Middle frontal gyrus (tissue), 1 donor: ENCODE data around the gene ADRM1.

ENCODE experiments used
- DNase-seq: peaks from one replicate; pipeline ENCODE4 v3.0.0-alpha.2; 2015; ENCODE audit warnings: low spot score; ENCODE audit errors: extremely low spot score

ADRM1 gene

DNA sequence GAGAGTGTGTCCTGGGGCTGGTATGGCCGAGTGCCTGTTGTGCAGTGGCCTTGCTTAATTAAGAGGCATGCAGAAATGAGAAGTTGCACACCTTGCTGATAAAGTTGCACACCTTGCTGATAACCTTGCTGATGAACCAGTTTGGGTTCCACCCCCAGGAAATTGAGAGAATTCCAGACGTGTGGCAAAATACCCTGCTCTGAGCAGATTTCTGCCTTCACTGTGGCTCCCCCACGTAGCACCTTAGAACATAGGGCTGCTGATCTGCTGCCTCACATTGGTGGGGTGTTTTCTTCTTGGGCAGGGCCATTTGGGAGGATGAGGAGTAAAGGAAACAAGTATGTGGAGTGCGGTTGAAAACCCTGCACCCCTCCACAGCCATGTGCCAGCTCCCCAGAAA is 22.5 kb upstream of the ADRM1 start:
- DNase-seq = no peak

DNA sequence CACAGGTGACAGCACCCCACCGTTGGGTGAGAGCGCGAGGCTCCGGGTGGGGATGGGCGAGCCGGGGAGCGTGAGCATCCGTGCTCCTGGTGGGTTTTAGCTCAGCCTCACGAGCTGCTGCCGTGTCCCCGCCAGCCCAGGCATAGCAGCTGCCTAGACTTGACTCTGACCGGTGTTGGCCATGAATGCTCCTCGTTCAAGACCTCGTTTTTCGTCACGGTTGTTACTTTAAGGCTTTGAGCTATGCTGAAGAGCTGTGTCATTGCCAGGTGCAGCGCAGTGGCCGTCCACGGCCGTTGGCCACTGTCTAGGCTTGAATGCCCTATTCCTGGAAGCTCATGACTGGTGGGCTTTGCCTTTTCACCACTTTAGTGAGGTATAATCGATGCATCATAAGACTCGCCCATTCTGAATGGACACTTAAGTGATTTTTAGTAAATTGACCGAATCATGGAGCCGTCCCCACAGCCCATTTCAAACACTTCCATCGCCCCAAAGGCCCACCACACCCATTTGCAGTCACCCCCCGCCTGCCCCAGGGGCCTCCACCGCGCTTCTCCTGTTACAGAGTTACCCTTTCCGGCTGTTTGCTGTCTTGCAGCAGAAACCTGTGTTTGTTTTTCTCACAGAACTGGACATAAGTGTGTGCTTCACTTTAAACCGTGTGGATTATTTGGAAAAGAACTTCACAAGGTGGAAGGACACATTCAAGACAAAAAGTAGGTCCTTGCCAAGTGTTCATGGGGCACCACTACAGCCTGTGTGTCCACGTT is 21.4 kb upstream of the ADRM1 start:
- DNase-seq = no peak

DNA sequence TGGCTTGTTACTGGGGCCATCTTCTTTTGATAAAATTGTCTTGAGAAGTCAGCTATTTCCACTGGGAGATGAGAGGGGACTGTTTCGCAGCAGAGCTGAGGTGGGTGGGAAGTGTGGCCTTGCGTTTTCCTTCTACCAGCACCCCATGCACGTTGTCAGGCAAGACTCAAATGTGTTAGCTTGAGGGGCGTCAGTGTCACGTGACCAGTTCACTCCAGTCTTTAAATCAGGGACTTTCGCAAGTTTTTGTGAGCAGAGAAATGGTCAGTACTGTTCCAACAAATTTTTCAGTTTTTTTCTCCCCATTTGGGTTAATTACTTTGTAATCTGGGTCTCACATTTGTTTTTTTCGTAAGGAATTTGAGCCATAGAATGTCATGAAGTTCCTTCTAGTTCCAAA is 20.7 kb upstream of the ADRM1 start:
- no peak for DNase-seq

GRCh38 chr20:62282877-62283503 is 19.8 kb upstream of the ADRM1 start:
- no peak for DNase-seq

GRCh38 chr20:62284448-62284847 is 18.3 kb upstream of the ADRM1 start:
- no peak for DNase-seq

GRCh38 chr20:62285151-62285550 is 17.6 kb upstream of the ADRM1 start:
- DNase-seq = no peak

DNA sequence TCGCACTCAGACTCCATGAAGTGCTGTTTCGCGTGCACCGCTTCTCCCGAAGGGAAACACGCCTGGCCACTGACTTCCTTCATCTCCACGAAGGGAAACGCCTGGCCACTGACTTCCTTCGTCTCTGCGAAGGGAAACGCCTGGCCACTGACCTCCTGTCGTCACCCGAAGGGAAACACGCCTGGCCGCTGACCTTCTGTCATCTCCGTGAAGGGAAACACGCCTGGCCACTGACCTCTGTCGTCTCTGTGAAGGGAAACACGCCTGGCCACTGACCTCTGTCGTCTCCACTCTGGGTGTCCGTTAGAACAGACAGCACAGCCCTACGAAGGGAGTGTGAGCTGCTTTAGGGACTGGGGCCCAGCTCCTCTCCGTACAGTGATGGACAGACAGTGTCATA is 17.1 kb upstream of the ADRM1 start:
- DNase-seq = no peak

- DNase-seq = no peak
Observed at GRCh38 chr20:62286493-62287064, 16.2 kb upstream of the ADRM1 start.

DNA sequence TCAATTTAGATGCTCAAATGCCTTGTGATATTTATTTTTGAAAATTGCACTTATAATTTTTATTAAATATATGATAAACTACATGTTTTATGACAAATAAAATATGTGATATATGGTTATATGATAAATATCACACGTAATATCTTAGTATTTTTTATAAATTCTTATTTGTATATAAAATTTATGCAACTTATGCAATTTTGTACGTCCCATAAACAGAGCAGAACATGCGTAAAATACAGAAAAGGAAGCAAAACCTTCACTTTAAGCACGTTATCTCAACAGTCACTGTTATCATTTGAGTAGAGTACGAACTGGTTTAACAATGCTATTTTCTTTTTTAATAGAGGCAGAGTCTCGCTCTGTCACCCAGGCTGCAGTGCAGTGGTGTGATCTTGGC is 15.7 kb upstream of the ADRM1 start:
- DNase-seq = no peak

GRCh38 chr20:62287759-62288534 is 14.8 kb upstream of the ADRM1 start:
- no peak for DNase-seq

- DNase-seq = no peak
Observed at GRCh38 chr20:62288535-62289105, 14.2 kb upstream of the ADRM1 start.

DNA sequence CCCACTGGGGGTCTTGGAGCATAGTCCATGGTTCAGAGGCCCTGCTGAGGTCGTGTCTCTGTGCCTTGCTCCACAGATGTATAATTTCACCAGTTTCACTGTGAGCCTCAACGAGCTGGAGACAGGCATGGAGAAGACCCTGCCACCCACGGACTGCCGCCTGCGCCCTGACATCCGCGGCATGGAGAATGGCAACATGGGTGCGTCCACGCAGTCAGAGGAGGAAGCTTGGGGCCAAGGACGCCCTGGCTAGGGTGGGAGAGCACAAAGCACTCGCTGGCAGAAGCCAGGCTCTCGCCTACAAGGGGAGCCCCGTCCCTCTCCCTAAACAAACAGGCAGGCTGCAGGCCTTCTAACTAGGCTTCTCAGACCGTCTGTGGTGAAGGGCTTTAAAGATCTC is 13.7 kb upstream of the ADRM1 start:
- no peak for DNase-seq

- no peak for DNase-seq
Observed at GRCh38 chr20:62289898-62290297, 12.9 kb upstream of the ADRM1 start.

DNA sequence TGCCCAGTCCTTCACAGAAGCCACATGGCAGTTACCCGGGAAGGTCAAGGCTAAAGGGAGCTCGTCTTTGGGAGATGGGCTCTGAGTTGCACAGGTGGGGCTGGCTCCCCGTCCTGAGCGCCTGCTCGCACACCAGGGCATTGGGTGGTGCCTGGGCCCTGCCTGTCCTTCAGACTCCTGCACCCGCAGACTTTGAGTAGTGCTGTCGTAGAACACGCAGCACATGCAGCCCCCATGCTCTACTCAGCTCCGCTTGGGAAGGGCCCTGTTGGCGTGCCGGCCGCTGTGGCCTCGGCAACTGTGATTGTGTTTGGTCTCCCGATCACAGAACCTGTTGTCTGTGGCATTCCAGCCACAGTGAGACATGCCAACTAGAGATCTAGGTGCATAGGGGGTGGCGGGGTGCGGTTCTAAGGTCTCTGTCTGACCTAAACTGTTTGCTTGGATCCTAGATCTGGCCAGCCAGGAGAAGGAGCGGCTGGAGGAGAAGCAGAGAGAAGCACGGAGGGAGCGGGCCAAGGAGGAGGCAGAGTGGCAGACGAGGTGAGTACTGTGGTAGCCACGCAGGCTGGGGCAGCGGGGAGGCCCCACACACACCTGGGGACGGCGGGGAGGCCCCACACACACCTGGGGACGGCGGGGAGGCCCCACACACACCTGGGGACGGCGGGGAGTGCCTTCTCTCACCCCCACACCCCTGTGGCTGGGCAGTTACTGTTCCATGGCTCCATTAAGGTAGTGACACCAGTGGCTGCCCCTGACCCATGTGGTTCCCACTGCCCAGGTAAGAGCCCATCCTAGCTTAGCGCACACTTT is 11.3 kb upstream of the ADRM1 start:
- no peak for DNase-seq

GRCh38 chr20:62292108-62292507 is 10.7 kb upstream of the ADRM1 start:
- no peak for DNase-seq

GRCh38 chr20:62293111-62293784 is 9.5 kb upstream of the ADRM1 start:
- no peak for DNase-seq

DNA sequence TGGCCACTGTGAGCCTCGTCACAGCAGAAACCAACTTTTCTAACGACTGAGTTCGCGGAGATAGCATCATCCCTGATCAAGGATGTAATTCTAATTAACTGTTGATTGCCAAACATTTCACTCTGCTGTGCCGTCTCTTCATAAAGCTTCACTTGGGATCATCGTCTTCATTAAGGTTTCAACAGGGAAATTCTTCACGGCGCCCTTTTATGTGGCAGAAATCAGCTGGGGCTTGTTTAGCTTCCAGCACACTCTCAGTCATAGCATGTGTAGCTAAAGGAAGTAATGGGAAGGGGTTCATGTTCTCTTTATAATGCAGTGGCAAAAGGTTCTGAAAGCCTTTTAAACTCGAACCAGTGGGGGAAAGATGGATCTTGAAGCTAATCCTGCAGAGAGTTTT is 8.9 kb upstream of the ADRM1 start:
- no peak for DNase-seq

DNA sequence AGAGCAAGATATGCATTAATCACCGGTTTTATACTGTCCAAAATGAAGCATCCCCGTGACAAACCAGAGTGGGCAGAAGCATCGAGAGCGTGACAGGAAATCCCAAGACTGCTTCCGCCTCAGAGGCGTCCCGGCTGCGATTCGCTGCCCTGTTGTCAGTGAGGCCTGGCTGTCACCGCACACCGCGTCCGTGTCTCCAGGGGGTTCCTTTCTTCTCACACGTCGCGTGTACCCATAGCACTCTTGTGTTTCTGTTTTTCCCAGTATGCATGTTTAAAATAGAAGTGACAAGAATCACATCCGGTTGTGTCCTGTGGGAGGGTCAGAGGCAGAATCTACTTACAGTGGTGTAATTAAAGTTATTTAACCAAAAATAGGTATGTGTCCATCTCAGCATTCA is 8.3 kb upstream of the ADRM1 start:
- no peak for DNase-seq

GRCh38 chr20:62296724-62297448 is 5.9 kb upstream of the ADRM1 start:
- no peak for DNase-seq
